Thyroid gland (tissue), 4 donors: ENCODE results near the gene PRODH. TPM values are rescaled to one million over a fixed set of nuclear protein-coding genes. Genes with fewer than 3 reads are reported as not detected.

Experiments
- DNase-seq, 2 donors: peaks; one replicate each; pipeline ENCODE4 v3.0.0-alpha.2; 2019
- H3K27ac ChIP-seq, 3 donors: fragments of 200-600 bp; sonication (generic); 1 replicate in 2 of 3; 2 replicates in 1 of 3; pipeline ENCODE4 v1.5.1; 2016 to 2019; ENCODE audit warnings: mild to moderate bottlenecking in 1 of 3, moderate library complexity in 1 of 3
- H3K27me3 ChIP-seq: fragments of 200-600 bp; sonication (generic); one replicate; pipeline ENCODE4 v1.5.1; 2019
- H3K36me3 ChIP-seq, 2 donors: fragments of 200-600 bp; sonication (generic); one replicate each; pipeline ENCODE4 v1.5.1; 2016 to 2019
- H3K4me1 ChIP-seq, 2 donors: fragments of 200-600 bp; sonication (generic); one replicate each; pipeline ENCODE4 v1.5.1; 2017 to 2019
- H3K4me3 ChIP-seq, 3 donors: fragments of 200-600 bp; sonication (generic); replicated peaks in 1 of 3; 1 replicate in 2 of 3; 2 replicates in 1 of 3; pipeline ENCODE4 v1.5.1; 2016; ENCODE audit warnings: mild to moderate bottlenecking in 1 of 3
- H3K9me3 ChIP-seq: fragments of 200-600 bp; sonication (generic); one replicate; pipeline ENCODE4 v1.5.1; 2017
- CTCF ChIP-seq, 6 experiments: fragments of 200-600 bp in 3 of 6; fragments of 450-650 bp in 3 of 6; sonication (generic) in 3 of 6; IDR thresholded peaks; one replicate each; pipeline ENCODE4 v1.5.1; 2016 to 2019; ENCODE audit warnings: antibody characterized with exemption in 6 of 6, mild to moderate bottlenecking in 2 of 6, inconsistent platforms in 1 of 6, moderate library complexity in 1 of 6
- POLR2A ChIP-seq, 2 donors: fragments of 450-650 bp; IDR thresholded peaks; one replicate each; pipeline ENCODE4 v1.6.1; 2017; ENCODE audit warnings: antibody characterized with exemption in 2 of 2, mild to moderate bottlenecking in 2 of 2, moderate library complexity in 1 of 2
- WGBS, 2 donors: methylation state at CpG; one replicate each; pipeline ENCODE4 v1.1.5; 2017; 5-methylcytosine and 5-hydroxymethylcytosine counted together
- intact Hi-C: fragments of 100-400 bp; cut with DNase I; formaldehyde crosslinking; loops from one replicate; pipeline ENCODE4 v1.15.1; 2023
- total RNA-seq, 4 donors: library from RNA; depleted of rRNA; stranded (reverse); fragments of >200 nt; gene quantifications; one replicate each; pipeline ENCODE4 v1.2.3, GENCODE V29; 2016

PRODH gene
- total RNA-seq, 4 donors from 2014 or later: 1.6 to 10.2 (median 5.2) TPM

DNA sequence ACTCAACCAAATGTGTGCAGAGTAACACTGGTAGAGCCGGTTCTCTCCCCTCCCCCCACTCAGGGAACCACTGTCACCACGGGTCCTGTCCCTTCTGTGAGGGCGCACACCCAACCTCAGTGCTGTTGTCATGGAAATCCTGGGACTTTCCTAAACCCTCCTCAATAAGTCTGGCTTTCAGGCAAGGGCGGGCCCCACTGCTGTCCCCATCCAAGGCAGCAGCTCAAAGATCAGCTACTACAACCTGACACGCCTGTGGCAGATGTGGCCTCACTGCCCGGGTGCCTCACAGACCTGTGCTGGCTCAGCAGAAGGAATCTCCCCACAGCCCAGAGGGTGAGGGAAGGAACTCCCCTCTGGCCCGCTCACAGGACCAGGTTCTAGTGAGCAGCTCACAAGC lies 2.2 kb downstream of the PRODH start:
- Histone ChIP-seq H3K27ac (no peak overlapping the region), H3K4me3 (no peak overlapping the region), H3K9me3 (no peaks in the 10 kb centered on the region), H3K36me3 (no peaks in the 10 kb centered on the region), H3K27me3 (no peaks in the 10 kb centered on the region), H3K4me1 (no peaks in the 10 kb centered on the region)
- no CpG with 5 or more reads among the region's 7 CpGs for WGBS, 2 donors
- no peak for DNase-seq
- intact Hi-C loops: no loop called here
- no peak for TF ChIP-seq CTCF (IDR thresholded peaks at IDR 0.05)
- TF ChIP-seq POLR2A (IDR thresholded peaks at IDR 0.05): no peak

DNA sequence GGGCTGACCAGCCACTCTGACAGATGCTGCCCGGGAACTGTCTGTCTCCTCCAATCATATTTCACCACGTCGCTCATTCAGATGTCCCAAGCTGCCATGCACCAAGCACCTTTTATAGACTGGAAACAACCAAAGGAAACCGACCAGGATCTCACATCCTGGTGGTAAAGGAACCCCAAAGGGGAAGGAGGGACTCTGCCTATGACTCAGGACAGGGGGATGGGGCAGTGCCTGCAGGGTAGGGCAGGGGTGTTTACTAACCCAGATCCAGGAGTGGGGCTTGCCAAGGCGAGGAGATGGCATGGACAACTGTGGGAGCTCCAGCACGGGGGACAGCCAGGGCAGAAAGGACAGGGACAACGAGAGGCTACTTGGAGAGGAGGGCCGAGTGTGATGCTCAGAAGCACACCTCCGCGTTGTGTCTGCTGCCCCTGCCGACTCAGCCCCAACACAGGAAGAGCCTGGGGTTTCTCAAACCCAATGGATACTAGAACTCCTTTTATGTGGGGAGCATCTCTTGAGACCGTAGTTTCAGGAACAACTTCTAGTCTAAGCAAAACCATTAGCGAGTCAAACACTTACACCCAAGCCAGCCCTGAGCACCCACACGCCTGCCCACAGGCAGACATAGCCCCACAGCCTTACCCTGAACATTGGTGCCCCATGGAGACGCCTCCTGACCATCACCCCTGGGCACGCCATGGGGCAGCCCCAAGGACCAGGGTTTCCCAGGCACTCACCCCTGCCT lies 4.0 kb downstream of the PRODH start:
- Histone ChIP-seq H3K4me1 (no peaks in the 10 kb centered on the region), H3K36me3 (no peaks in the 10 kb centered on the region), H3K4me3 (no peak overlapping the region), H3K27ac (no peak overlapping the region), H3K9me3 (no peaks in the 10 kb centered on the region), H3K27me3 (no peaks in the 10 kb centered on the region)
- intact Hi-C loops: no loop called here
- TF ChIP-seq CTCF (IDR thresholded peaks at IDR 0.05) (no peak), POLR2A (IDR thresholded peaks at IDR 0.05) (no peak)
- no peak for DNase-seq
- WGBS, 2 donors: no CpG with 5 or more reads among the region's 16 CpGs

GRCh38 chr22:18929459-18929858 lies 6.6 kb downstream of the PRODH start:
- Histone ChIP-seq H3K27ac (no peak overlapping the region), H3K9me3 (no peaks in the 10 kb centered on the region), H3K27me3 (no peaks in the 10 kb centered on the region), H3K36me3 (no peaks in the 10 kb centered on the region), H3K4me3 (no peak overlapping the region), H3K4me1 (no peaks in the 10 kb centered on the region)
- peak; percentile 26 to 64 for DNase-seq
- intact Hi-C loops: no loop called here
- TF ChIP-seq CTCF (IDR thresholded peaks at IDR 0.05) (no peak), POLR2A (IDR thresholded peaks at IDR 0.05) (no peak)
- WGBS, 2 donors: no CpG with 5 or more reads among the region's 5 CpGs

GRCh38 chr22:18927573-18927972 lies 8.5 kb downstream of the PRODH start:
- intact Hi-C loops: no loop called here
- Histone ChIP-seq H3K27ac (no peak overlapping the region), H3K9me3 (no peaks in the 10 kb centered on the region), H3K27me3 (no peaks in the 10 kb centered on the region), H3K4me1 (no peaks in the 10 kb centered on the region), H3K4me3 (no peak overlapping the region), H3K36me3 (no peaks in the 10 kb centered on the region)
- no CpG with 5 or more reads among the region's 5 CpGs for WGBS, 2 donors
- DNase-seq: no peak
- no peak for TF ChIP-seq CTCF (IDR thresholded peaks at IDR 0.05)
- no peak for TF ChIP-seq POLR2A (IDR thresholded peaks at IDR 0.05)

DNA sequence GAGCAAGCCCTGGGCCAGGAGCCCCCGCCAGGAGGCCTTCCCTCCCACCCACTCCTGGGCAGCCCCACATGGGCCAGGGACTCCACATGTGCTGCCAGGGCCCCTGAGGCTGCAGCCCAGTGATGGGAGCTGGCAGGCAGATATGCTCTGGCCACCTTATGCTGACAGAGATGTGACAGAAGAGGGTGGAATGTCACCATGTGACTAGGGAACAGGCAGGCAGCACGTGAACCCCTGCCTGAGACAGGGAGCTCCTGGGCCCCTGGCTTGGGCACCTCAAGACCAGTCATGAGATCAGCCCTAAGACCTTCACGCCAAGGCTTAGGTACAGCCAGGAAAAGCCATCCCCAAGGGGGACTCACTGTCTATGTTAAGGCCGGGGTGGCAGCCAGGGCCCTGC lies 9.1 kb downstream of the PRODH start:
- intact Hi-C loops: no loop called here
- TF ChIP-seq POLR2A (IDR thresholded peaks at IDR 0.05) (no peak), CTCF (IDR thresholded peaks at IDR 0.05) (no peak)

More for the DNA sequence above, 9.1 kb downstream of the PRODH start:
- H3K4me1 ChIP-seq: no peaks in the 10 kb centered on the region
- H3K4me3 ChIP-seq: no peak overlapping the region
- no peaks in the 10 kb centered on the region for H3K36me3 ChIP-seq
- no peak for DNase-seq
- no peaks in the 10 kb centered on the region for H3K9me3 ChIP-seq
- H3K27me3 ChIP-seq: no peaks in the 10 kb centered on the region
- no peak overlapping the region for H3K27ac ChIP-seq
- no CpG with 5 or more reads among the region's 4 CpGs for WGBS, 2 donors
